Measurements from ENCODE around the gene TMEM219.
"Not testable (repeated sequence)": the region's sequence is repeated elsewhere in the genome, so short reads cannot be mapped to it uniquely, and the experiment has no call there.

The TMEM219 gene

GRCh38 chr16:30016555-30017276 is 54.8 kb downstream of the TMEM219 start:
- no peak for DNase-seq

GRCh38 chr16:30017277-30017656 is 55.4 kb downstream of the TMEM219 start:
- no peak for DNase-seq

GRCh38 chr16:30017937-30018336 is 56.1 kb downstream of the TMEM219 start:
- not testable (repeated sequence) for DNase-seq

GRCh38 chr16:30018731-30019158 is 56.9 kb downstream of the TMEM219 start:
- DNase-seq = no peak
